GM18511 (cell line): ENCODE results near the gene KRTAP12-4.
"Not testable (repeated sequence)": the region's sequence is repeated elsewhere in the genome, so short reads cannot be mapped to it uniquely, and the experiment has no call there.

ENCODE experiments used
- ATAC-seq: cut with Tn5 transposase; IDR thresholded peaks from one replicate; pipeline ENCODE4 v1.9.1; 2021; ENCODE audit warnings: mild to moderate bottlenecking, moderate library complexity; ENCODE audit not compliant: unreplicated experiment

The KRTAP12-4 gene

GRCh38 chr21:44637018-44637850, 17.2 kb downstream of the KRTAP12-4 start, which contains the start of gene KRTAP10-10:
Gene KRTAP10-10, plus strand, starts transcription at chr21:44637356. Its CDS starts 62 bp downstream, at chr21:44637418.
- ATAC-seq = no peak

GRCh38 chr21:44636209-44637017, 18.0 kb downstream of the KRTAP12-4 start:
- no peak for ATAC-seq

GRCh38 chr21:44632067-44632466, 22.4 kb downstream of the KRTAP12-4 start:
- no peak for ATAC-seq

- no peak for ATAC-seq
Measured at GRCh38 chr21:44630440-44630839, 24.0 kb downstream of the KRTAP12-4 start.

- ATAC-seq = no peak
Measured at GRCh38 chr21:44628707-44629391, 25.6 kb downstream of the KRTAP12-4 start.

GRCh38 chr21:44627831-44628233, 26.6 kb downstream of the KRTAP12-4 start:
- not testable (repeated sequence) for ATAC-seq

GRCh38 chr21:44627181-44627822, 27.2 kb downstream of the KRTAP12-4 start:
- not testable (repeated sequence) for ATAC-seq

- ATAC-seq = no peak
Measured at GRCh38 chr21:44626673-44627143, 27.8 kb downstream of the KRTAP12-4 start, which contains the start of gene KRTAP10-9. Gene KRTAP10-9, plus strand, starts transcription at chr21:44627093. Its CDS starts 79 bp downstream, at chr21:44627172.

DNA sequence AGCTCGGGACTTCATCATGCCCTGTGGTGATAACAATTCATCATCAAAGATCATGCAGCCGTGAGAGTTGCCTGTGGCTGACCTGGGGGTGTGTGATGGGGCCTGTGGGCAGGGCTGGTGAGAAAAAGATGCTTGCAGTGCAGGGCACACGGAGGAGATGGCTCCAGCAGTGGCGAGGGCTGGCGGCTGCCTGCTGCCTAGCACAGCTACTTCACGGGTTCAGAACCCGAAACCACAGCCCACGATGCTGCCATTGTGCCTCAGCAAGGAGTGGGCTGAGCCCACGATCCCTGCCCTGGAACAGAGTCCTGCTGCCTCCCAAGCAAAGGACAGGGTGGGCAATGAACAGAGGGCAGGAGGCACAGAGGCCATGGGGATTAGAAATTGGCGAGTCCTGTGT, 28.2 kb downstream of the KRTAP12-4 start:
- ATAC-seq = no peak

GRCh38 chr21:44625756-44626155, 28.7 kb downstream of the KRTAP12-4 start:
- no peak for ATAC-seq

DNA sequence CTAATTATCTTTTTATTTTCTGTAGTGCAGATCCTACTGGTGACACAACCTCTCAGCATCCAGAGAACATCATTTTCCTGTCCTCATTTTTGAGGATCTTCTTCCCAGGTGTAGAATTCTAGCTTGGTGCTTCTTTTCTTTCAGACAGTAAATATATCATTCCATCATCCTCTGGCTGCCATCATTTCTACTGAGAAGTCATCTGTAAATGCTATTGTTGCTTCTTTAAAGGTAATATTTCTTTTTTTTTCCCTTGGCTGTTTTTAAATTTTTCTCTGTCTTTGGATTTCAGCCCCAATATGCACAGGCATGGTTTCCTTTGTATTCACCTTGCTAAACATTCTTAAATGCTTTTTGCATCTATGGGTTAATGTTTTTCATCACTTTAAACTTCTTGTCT, 30.9 kb downstream of the KRTAP12-4 start:
- ATAC-seq = no peak

GRCh38 chr21:44619886-44620285, 34.6 kb downstream of the KRTAP12-4 start:
- no peak for ATAC-seq

GRCh38 chr21:44618909-44619308, 35.5 kb downstream of the KRTAP12-4 start:
- ATAC-seq = no peak

DNA sequence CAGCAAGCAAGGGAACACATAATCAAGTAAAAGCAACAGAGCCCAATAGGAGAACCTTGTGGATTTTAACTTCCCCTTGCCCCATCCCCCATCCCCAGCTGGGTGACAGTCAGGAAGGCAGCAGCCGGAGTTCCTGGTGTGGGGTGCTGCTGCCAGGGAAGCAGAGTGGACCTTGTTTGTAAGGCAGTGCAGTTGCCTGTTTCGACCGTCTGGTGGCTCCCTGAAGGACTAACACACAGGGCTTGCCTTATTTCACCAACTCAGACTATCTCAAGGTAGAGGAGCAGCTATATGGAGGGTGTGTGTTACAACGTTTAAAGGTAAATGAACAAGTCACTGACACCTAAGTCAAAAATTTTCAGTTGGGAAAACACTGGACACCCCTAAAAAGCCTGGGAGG, 36.0 kb downstream of the KRTAP12-4 start:
- no peak for ATAC-seq

GRCh38 chr21:44617071-44617501, 37.4 kb downstream of the KRTAP12-4 start:
- ATAC-seq = no peak

DNA sequence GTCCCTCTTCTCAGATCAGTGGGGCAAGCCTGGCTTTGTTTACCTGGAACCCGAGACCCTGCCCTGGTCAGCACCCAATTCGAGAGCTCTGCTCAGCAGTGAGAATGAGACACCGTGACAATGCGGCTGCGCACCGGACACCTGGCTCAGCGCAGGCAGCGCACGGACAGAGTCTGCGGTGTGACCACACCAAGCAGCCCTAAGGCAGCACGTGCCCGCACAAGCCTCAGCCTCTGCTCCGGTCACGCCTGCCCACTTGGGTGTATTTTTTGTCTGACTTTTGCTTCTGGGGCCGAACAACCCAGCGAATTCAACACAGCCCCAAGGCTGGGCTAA, 37.9 kb downstream of the KRTAP12-4 start:
- ATAC-seq = no peak

- ATAC-seq = no peak
Measured at GRCh38 chr21:44615911-44616590, 38.4 kb downstream of the KRTAP12-4 start.

GRCh38 chr21:44615466-44615865, 39.0 kb downstream of the KRTAP12-4 start:
- ATAC-seq = no peak

DNA sequence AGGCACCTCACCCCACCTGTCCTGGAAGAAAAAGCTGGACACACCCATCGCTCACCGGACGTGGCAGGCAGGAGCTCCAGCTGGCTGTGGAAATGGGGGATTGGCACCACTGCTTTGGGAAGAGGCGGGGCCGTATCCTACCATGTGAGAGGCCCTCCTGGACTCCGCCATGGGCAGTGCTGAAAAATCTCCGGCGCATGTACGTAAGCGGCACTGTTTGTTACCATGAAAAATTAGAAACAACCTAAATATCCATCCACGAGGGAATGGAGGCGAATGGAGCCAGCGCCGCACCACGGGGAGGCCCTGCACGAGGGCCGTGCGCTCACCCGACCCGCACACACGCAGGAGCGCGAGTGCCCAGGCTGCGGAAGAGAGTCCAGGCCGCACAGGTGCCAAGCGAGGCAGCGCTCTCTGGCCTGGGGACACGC, 39.5 kb downstream of the KRTAP12-4 start:
- ATAC-seq = no peak

DNA sequence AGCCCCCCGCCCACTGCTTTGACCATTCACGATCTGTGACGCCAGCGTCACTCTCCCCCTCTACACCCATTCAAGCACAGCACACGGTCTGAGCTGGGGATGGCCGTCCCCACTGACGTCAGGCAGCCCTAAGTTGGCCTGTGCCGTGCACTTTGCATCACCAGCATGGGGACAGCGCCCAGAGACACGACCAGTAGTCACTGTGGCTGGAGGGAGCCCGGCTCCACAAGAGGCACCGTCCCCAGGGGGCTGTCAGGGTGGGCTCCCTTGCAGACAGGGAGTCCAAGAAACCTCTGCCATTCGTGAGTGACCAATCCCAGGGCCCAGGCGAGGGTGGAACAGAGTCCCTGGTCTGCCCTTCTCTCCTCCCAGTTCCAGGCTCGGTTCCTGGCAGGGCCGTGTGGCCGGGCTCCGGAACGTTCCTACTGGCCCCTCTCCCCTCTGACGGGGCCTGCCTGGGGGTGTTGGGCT, 40.3 kb downstream of the KRTAP12-4 start:
- no peak for ATAC-seq
